HL-60 (cell line): ENCODE measurements around the gene C11orf42.

Source experiments
- DNase-seq, 2 experiments: peaks; one replicate each; pipeline ENCODE4 v3.0.0-alpha.2; 2010 to 2020; ENCODE audit warnings: low read depth in 1 of 2, low spot score in 1 of 2
- H3K27ac ChIP-seq: fragments of 250-450 bp; sonication (Bioruptor Pico); replicated peaks from 2 replicates; pipeline ENCODE4 v1.5.1; 2020; ENCODE audit warnings: mild to moderate bottlenecking, moderate library complexity
- H3K27me3 ChIP-seq: fragments of 250-450 bp; sonication (Bioruptor Pico); 2 replicates; pipeline ENCODE4 v1.5.1; 2021; ENCODE audit warnings: mild to moderate bottlenecking, moderate library complexity; ENCODE audit not compliant: insufficient read depth, poor library complexity, severe bottlenecking
- H3K4me3 ChIP-seq: replicated peaks from 2 replicates; pipeline ENCODE4 v1.5.1; 2011; ENCODE audit warnings: mild to moderate bottlenecking, control low read depth, low read length; ENCODE audit not compliant: insufficient read depth
- CTCF ChIP-seq: IDR thresholded peaks from one replicate; pipeline ENCODE4 v1.5.1; 2011; ENCODE audit warnings: low read length, control low read depth, inconsistent platforms; ENCODE audit not compliant: insufficient read depth
- GABPA ChIP-seq: IDR thresholded peaks from 2 replicates; pipeline ENCODE4 v1.6.1; 2012; ENCODE audit warnings: low read depth
- POLR2AphosphoS5 ChIP-seq: IDR thresholded peaks from 2 replicates; pipeline ENCODE4 v1.6.1; 2012; ENCODE audit warnings: low read depth
- REST ChIP-seq: IDR thresholded peaks from 2 replicates; pipeline ENCODE4 v1.6.1; 2012; ENCODE audit warnings: low read depth; ENCODE audit not compliant: insufficient replicate concordance
- SPI1 ChIP-seq: IDR thresholded peaks from 2 replicates; pipeline ENCODE4 v1.6.1; 2012; ENCODE audit warnings: low read depth, mild to moderate bottlenecking, borderline replicate concordance

Gene C11orf42

GRCh38 chr11:6238902-6239301 lies 33.5 kb downstream of the C11orf42 start, which contains the start of gene CNGA4:
Gene CNGA4, plus strand, starts transcription at chr11:6239089. Its CDS starts 118 bp downstream, at chr11:6239207.
- Histone ChIP-seq H3K27ac (peak within 1 kb of the TSS; percentile 48; the same call in 1 of the 2 replicates), H3K4me3 (no peak within 1 kb of the TSS), H3K27me3 (no peaks in the 10 kb centered on the region)
- DNase-seq, result no peak
- TF ChIP-seq CTCF, result no peak
- no peak for TF ChIP-seq GABPA
- no peak for TF ChIP-seq REST
- no peak for TF ChIP-seq SPI1
- no peak for TF ChIP-seq POLR2AphosphoS5

- no peaks in the 10 kb centered on the region for H3K27me3 ChIP-seq
- no peak for TF ChIP-seq REST
- TF ChIP-seq CTCF, result no peak
- no peak for TF ChIP-seq POLR2AphosphoS5
- H3K27ac ChIP-seq, result peak overlapping the region; percentile 48
- H3K4me3 ChIP-seq, result no peak overlapping the region
- no peak for DNase-seq
Measured at GRCh38 chr11:6240139-6240538, 34.8 kb downstream of the C11orf42 start.

GRCh38 chr11:6240781-6241180 lies 35.4 kb downstream of the C11orf42 start:
- H3K4me3 ChIP-seq, result no peak overlapping the region
- DNase-seq, result peak; percentile 50 to 67

GRCh38 chr11:6241316-6241715 lies 36.0 kb downstream of the C11orf42 start:
- no peak for DNase-seq
- no peak overlapping the region for H3K4me3 ChIP-seq
- TF ChIP-seq CTCF (no peak), REST (no peak)
- H3K27ac ChIP-seq, result no peak overlapping the region; the same call in 1 of the 2 replicates
- H3K27me3 ChIP-seq, result no peaks in the 10 kb centered on the region

More at GRCh38 chr11:6240781-6241180, 35.4 kb downstream of the C11orf42 start:
- TF ChIP-seq GABPA (no peak), SPI1 (peak; percentile 18; the same call in 1 of the 2 replicates)
- Histone ChIP-seq H3K27me3 (no peaks in the 10 kb centered on the region), H3K27ac (peak overlapping the region; percentile 48)
